Adrenal gland (tissue), 12 donors: ENCODE data around the gene FANCE. TPM values are rescaled to one million over a fixed set of nuclear protein-coding genes. Genes with fewer than 3 reads are reported as not detected.

ENCODE experiments used
- DNase-seq, 7 donors: peaks; one replicate each; pipeline ENCODE4 v3.0.0-alpha.2; 2019 to 2020
- H3K27ac ChIP-seq, 5 donors: fragments of 200-600 bp; sonication (generic) in 4 of 5; 1 replicate in 3 of 5; 2 replicates in 2 of 5; pipeline versions ENCODE4 v1.5.1 to v1.8.0; 2016 to 2020; ENCODE audit warnings: mild to moderate bottlenecking in 1 of 5
- H3K27me3 ChIP-seq: fragments of 200-600 bp; 2 replicates; pipeline ENCODE4 v1.8.0; 2021
- H3K36me3 ChIP-seq, 2 donors: fragments of 200-600 bp; replicated peaks in 1 of 2; 1 replicate in 1 of 2; 2 replicates in 1 of 2; pipeline versions ENCODE4 v1.5.1 to v1.8.0; 2018 to 2022
- H3K4me1 ChIP-seq, 2 donors: fragments of 200-600 bp; replicated peaks in 1 of 2; 1 replicate in 1 of 2; 2 replicates in 1 of 2; pipeline versions ENCODE4 v1.5.1 to v1.8.0; 2018 to 2021
- H3K4me3 ChIP-seq, 4 donors: fragments of 200-600 bp; sonication (generic) in 3 of 4; one replicate each; pipeline ENCODE4 v1.5.1; 2016 to 2018
- H3K9me3 ChIP-seq, 3 donors: fragments of 200-600 bp; sonication (generic) in 1 of 3; replicated peaks in 1 of 3; 1 replicate in 2 of 3; 2 replicates in 1 of 3; pipeline versions ENCODE4 v1.5.1 to v1.8.0; 2016 to 2021
- CTCF ChIP-seq, 6 experiments: fragments of 450-650 bp in 4 of 6; fragments of 200-600 bp in 2 of 6; sonication (generic) in 1 of 6; IDR thresholded peaks; 1 replicate in 5 of 6; 2 replicates in 1 of 6; pipeline versions ENCODE4 v1.5.1 to v1.8.0; 2016 to 2021; ENCODE audit warnings: antibody characterized with exemption in 6 of 6, mild to moderate bottlenecking in 2 of 6, moderate library complexity in 1 of 6
- POLR2A ChIP-seq, 2 donors: fragments of 450-650 bp; IDR thresholded peaks; one replicate each; pipeline ENCODE4 v1.6.1; 2017; ENCODE audit warnings: antibody characterized with exemption in 2 of 2, mild to moderate bottlenecking in 2 of 2, moderate library complexity in 1 of 2
- WGBS, 4 donors: extraction: QIAGEN DNeasy Blood & Tissue Kit in 2 of 4; methylation state at CpG; one replicate each; pipeline versions ENCODE4 v1.1.5 to v1.1.7; 2013 to 2017; 5-methylcytosine and 5-hydroxymethylcytosine counted together
- intact Hi-C, 2 donors: fragments of 100-400 bp; cut with DNase I; formaldehyde crosslinking; loops; one replicate each; pipeline versions ENCODE4 v1.14.1 to v1.15.0; 2022 to 2023
- polyA plus RNA-seq, 3 donors: library from polyadenylated mRNA; stranded (reverse); fragments of 200-250 nt in 2 of 3; fragments of 350-450 nt in 1 of 3; fragmentation: Illumina TruSeq in 1 of 3; extraction: RNeasy Lipid Tissue Mini Kit (QIAGEN cat#74804) in 1 of 3; gene quantifications; one replicate each; pipeline ENCODE4 v1.2.3, GENCODE V29; 2013 to 2014
- total RNA-seq, 9 donors: library from RNA; depleted of rRNA in 4 of 9; stranded (reverse); fragments of >200 nt in 4 of 9; fragments of 120-200 nt in 1 of 9; fragmentation: NEBNext Ultra II Directional in 1 of 9; extraction: Animal tissue kit (Norgen Biotek cat#: 25700) in 1 of 9; gene quantifications; one replicate each; pipeline versions ENCODE4 v1.1.0 to v1.2.4, GENCODE V29; 2013 to 2023
- donor health status: healthy with polysubstance abuse.
- donor health status: Bipolar disorder and iron deficiency.
- donor health status: DM: yes; HTN: yes; CAD: no.
- donor health status: DM: no; HTN: no; CAD: no.
- donor health status: DM: no; HTN: no; CAD: no.
- donor health status: DM: yes; HTN: yes; CAD: no.

Gene FANCE
- total and polyA plus RNA-seq, 12 donors, result 1.0 to 5.3 (median 2.1) TPM

GRCh38 chr6:35492974-35493284 lies 40.8 kb downstream of the FANCE start:
- Histone ChIP-seq H3K27me3 (no peaks in the 10 kb centered on the region), H3K27ac (no peak overlapping the region), H3K9me3 (no peaks in the 10 kb centered on the region), H3K4me1 (peaks cover 7 to 26% of the 10 kb centered on the region in 2 donors), H3K36me3 (no peaks in the 10 kb centered on the region), H3K4me3 (no peak overlapping the region)
- DNase-seq, result no peak
- WGBS, 4 donors, result 79 to 84% (median 82%) methylated on average over 7 of the region's 7 CpGs
- TF ChIP-seq POLR2A (IDR thresholded peaks at IDR 0.05) (no peak), CTCF (IDR thresholded peaks at IDR 0.05) (no peak)
- intact Hi-C loops, result no loop called here

GRCh38 chr6:35493307-35493983 lies 41.3 kb downstream of the FANCE start:
- 85 to 90% (median 87%) methylated on average over 28 of the region's 28 CpGs for WGBS, 4 donors
- Histone ChIP-seq H3K27me3 (no peaks in the 10 kb centered on the region), H3K4me3 (no peak overlapping the region), H3K9me3 (no peaks in the 10 kb centered on the region), H3K4me1 (peaks cover 7 to 27% of the 10 kb centered on the region in 2 donors), H3K27ac (no peak overlapping the region), H3K36me3 (no peaks in the 10 kb centered on the region)
- DNase-seq, result no peak
- TF ChIP-seq CTCF (IDR thresholded peaks at IDR 0.05) (no peak), POLR2A (IDR thresholded peaks at IDR 0.05) (no peak)
- intact Hi-C loops, result no loop called here

GRCh38 chr6:35494161-35494563 lies 42.0 kb downstream of the FANCE start:
- intact Hi-C loops, result no loop called here
- WGBS, 4 donors, result 33 to 55% (median 40%) methylated on average over 2 to 4 of the region's 4 CpGs
- Histone ChIP-seq H3K9me3 (no peaks in the 10 kb centered on the region), H3K4me3 (no peak overlapping the region), H3K36me3 (no peaks in the 10 kb centered on the region), H3K27ac (peak overlapping the region in 1 of 5 donors; percentile 7), H3K4me1 (peaks cover 7 to 27% of the 10 kb centered on the region in 2 donors), H3K27me3 (no peaks in the 10 kb centered on the region)
- TF ChIP-seq POLR2A (IDR thresholded peaks at IDR 0.05), result no peak
- TF ChIP-seq CTCF (IDR thresholded peaks at IDR 0.05), result no peak
- DNase-seq, result no peak

GRCh38 chr6:35495258-35496035 lies 43.3 kb downstream of the FANCE start:
- Histone ChIP-seq H3K9me3 (no peaks in the 10 kb centered on the region), H3K36me3 (no peaks in the 10 kb centered on the region), H3K4me3 (peak overlapping the region in 1 of 4 donors; percentile 83), H3K4me1 (peaks cover 7 to 20% of the 10 kb centered on the region in 2 donors), H3K27ac (peak overlapping the region in 2 of 5 donors; percentile 76 to 91), H3K27me3 (no peaks in the 10 kb centered on the region)
- no peak for TF ChIP-seq CTCF (IDR thresholded peaks at IDR 0.05)
- TF ChIP-seq POLR2A (IDR thresholded peaks at IDR 0.05), result no peak
- DNase-seq, result no peak
- WGBS, 4 donors, result 77 to 100% (median 85%) methylated on average over 4 to 9 of the region's 9 CpGs
- intact Hi-C loops, result no loop called here
